Measurements from ENCODE around the gene JMJD8.
A peak's percentile ranks its signal among the peaks of the same experiment; 100 is the strongest.
"Not testable (repeated sequence)": the region's sequence is repeated elsewhere in the genome, so short reads cannot be mapped to it uniquely, and the experiment has no call there.

The JMJD8 gene

DNA sequence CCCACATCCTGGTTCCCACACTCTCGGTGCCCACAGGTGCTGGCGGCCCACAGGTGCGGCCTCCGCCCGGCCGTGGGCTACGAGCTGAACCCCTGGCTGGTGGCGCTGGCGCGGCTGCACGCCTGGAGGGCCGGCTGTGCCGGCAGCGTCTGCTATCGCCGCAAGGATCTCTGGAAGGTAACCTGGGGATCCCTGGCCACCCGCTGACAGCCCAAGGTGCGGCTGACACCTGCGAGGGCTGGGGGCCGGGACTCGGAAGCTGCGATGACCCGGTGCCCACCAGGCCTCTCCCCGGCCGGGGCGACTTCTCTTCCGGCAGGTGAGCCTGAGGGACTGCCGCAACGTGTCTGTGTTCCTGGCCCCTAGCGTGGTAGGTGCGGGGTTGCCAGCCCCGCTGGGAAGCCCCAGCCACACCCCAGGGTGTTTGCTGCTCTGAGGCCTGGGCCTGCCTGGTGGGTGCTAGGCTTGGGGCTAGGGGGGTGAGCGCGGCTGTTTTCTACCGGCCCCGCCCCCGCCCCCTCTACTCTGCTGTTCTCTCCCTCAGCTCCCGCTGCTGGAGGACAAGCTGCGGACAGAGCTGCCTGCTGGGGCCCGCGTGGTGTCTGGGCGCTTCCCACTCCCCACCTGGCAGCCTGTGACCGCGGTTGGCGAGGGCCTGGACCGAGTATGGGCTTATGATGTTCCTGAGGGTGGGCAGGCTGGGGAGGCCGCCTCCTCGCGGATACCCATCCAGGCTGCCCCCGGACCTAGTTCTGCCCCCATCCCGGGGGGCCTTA is 37.8 kb upstream of the JMJD8 start:
- no peak for DNase-seq

DNA sequence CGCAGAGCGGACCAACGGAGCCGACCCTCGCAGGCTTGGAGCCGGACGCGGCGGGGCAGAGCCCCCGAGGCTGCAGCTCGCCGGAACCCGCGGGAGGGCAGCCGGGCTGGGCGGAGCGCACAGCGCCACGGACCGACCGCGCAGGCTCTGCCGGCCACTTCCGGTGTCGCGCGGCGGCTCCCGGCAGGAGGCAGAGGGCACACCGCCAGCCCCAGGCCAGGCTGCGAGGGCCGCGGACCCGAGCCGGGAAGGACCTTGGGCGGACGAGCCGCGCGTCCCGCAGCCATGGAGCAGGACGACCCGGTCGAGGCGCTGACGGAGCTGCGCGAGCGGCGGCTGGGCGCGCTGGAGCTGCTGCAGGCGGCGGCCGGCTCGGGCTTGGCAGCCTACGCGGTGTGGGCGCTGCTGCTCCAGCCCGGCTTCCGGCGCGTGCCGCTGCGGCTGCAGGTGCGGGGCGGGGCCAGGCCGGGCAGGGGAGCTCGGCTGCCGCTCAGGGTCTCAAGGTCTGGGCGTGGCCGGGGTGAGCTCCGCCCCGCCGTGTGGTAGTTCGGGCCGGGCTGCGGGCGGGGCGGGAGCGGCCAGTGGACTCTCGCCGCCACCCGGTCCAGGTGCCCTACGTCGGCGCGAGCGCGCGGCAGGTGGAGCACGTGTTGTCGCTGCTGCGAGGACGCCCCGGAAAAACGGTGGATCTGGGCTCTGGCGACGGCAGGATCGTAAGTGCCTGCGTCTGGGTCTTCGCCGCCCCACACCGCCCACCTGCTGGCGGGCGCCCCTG is 37.0 kb upstream of the JMJD8 start, which contains the start of gene ANTKMT:
TSS of gene ANTKMT (plus strand) at position 157 of the 775 bp plus-strand sequence. CDS start at position 286, 129 bp downstream.
- peak; percentile 52 for DNase-seq

DNA sequence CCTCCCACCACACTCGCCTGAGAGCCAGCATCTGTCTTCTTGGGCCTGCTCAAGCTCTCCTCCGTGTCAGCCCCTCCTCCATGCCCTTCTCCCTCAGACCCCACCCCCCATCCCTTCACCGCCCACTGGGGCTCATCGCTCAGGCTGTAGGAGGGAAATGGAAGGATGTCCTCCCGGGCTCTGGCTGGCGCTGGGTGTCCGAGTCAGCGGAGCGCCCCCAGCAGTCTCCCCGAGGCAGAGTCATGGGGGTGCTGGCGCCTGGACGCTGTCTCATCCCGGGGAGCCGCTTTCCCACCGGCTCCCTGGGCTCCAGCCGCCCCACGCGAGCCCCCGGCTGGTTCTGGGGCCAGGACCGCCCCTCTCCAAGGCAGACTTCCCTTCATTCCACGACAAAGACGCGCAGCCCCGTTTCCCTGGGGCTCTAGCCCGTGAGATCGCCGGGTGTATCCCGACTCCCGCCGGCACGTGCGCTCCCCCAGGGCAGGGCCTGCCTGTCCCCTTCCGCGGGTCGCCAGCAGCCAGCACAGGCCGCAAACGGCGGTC is 36.4 kb upstream of the JMJD8 start:
- DNase-seq = no peak

- no peak for DNase-seq
Measured at GRCh38 chr16:719815-720446, 35.8 kb upstream of the JMJD8 start.

- DNase-seq = no peak
Measured at GRCh38 chr16:718922-719321, 34.8 kb upstream of the JMJD8 start.

GRCh38 chr16:718389-718788 is 34.3 kb upstream of the JMJD8 start:
- no peak for DNase-seq

DNA sequence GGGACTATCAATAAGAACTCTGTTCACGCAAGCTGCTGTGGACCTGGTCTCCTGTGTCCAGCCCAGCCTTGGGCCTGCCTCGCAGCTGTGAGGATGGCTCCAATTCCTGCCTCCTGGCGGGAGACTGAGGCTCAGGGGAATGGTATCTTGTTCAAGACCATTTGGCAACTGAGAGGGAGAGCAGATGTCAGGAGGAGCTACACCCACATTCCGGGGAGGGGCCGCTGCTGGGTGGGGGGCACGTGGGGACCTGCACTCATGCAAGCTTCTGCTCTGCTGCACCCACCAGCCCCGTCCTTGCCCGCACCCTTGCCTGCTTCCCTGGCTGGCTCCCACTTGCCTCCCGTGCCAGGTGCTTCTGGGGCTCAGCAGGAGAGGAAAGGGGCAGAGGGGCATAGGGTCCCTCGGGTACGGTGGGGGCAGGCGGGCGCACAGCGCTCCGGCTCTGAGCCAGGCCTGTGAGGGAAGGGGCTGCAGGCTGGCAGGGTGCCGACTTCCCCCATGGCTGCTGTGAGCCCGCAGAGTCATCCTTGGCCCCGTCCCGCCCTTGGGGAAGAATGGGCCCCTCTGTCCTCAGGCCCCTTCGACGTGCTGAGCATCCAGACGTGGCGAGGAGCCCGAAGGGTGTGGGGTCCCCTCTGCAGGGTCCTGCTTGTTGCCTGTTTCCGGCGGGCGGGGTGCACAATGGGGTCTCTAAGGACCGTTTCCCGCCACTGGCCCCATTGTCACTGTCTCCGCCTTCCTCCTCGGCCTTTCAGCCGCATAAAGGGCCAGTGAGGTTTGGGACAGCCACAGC is 33.5 kb upstream of the JMJD8 start:
- DNase-seq = no peak

DNA sequence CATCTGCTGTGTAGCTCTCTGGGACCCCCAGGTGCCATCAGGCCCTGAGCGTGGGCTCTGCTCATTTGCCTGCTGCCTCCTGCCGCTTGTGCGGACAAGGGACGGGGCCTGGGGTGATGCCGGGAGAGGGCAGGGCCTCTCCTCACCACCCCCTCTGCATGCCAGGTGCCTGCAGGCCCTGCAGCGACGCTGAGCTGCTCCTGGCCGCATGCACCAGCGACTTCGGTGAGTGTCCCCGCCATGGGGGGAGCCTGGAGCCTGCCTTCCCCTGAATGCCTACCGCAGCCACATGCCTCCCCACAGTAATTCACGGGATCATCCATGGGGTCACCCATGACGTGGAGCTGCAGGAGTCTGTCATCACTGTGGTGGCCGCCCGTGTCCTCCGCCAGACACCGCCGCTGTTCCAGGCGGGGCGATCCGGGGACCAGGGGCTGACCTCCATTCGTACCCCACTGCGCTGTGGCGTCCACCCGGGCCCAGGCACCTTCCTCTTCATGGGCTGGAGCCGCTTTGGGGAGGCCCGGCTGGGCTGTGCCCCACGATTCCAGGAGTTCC is 32.7 kb upstream of the JMJD8 start:
- no peak for DNase-seq

- no peak for DNase-seq
Measured at GRCh38 chr16:716200-716568, 32.0 kb upstream of the JMJD8 start.

- no peak for DNase-seq
Measured at GRCh38 chr16:715477-716199, 31.5 kb upstream of the JMJD8 start.

GRCh38 chr16:714558-715476 is 30.7 kb upstream of the JMJD8 start, which contains the start of gene METRN:
Gene METRN, plus strand, starts transcription at chr16:715118. Its CDS starts 172 bp downstream, at chr16:715290.
- DNase-seq = no peak

DNA sequence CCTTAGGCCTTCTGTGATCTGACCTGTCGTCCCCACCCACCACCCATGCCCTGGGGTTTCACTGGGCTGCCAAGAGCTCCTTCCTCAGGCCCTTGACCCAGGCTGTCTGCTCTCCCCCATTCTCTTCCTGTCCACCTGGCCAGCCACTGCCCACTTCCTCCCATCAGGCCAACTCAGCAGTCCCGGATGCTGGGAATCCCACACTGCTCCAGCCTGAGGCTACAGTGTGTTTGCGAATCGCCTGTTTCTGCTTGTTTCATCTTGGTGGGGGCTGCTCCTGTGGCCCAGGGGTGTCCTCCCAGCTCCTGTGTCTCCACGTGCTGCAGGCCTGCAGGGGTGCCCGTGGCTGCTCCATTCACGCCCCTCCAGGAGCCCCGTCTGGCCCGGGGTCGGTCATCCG is 29.9 kb upstream of the JMJD8 start:
- no peak for DNase-seq

- DNase-seq = not testable (repeated sequence)
Measured at GRCh38 chr16:712740-713250, 28.7 kb upstream of the JMJD8 start.

- DNase-seq = no peak
Measured at GRCh38 chr16:711548-712320, 27.6 kb upstream of the JMJD8 start.

- DNase-seq = no peak
Measured at GRCh38 chr16:711084-711483, 26.9 kb upstream of the JMJD8 start.

DNA sequence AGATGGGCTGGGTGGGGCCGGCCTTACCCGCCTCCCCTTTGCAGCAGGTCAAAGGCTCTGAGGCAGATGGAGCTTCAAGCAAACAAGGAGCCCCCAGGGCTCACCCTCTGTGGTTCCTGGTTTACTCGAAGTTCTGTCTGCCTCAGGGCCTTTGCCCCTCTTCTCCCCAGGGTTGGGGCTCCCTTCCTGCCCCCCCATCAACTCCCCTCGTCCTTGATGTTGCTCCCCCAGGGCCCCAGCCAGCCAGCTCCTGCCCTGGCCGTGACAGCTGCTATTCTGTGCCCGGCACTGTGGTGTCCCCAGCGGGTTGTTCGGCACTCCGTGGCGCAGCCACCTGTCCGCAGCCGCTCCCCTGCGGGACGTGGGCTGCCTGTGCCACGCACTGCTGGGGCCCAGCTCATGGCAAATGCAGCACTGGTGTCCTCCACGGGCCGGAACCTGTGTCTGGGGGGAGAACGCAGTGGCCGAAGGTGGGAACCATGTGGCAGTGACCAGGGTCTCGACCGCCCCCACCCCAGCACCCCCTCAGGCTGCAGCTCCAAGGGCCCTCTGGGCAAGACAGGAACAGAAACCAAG is 26.5 kb upstream of the JMJD8 start:
- DNase-seq = no peak

GRCh38 chr16:709566-710499 is 25.7 kb upstream of the JMJD8 start:
- DNase-seq = peak; percentile 84

- no peak for DNase-seq
Measured at GRCh38 chr16:708959-709358, 24.8 kb upstream of the JMJD8 start.

All from NCI-H1417 treated with DMSO at 0.1 percent for 48 hours (cell line).